Vagina (tissue), 2 donors: Measurements from ENCODE around the gene VPS8.

ENCODE experiments used
- POLR2A ChIP-seq, 2 donors: fragments of 450-650 bp; IDR thresholded peaks; one replicate each; pipeline ENCODE4 v1.6.1; 2017; ENCODE audit warnings: antibody characterized with exemption in 2 of 2, mild to moderate bottlenecking in 2 of 2, moderate library complexity in 2 of 2
- TF ChIP-seq, protein P1 (sequence below), 3 experiments: fragments of 450-650 bp in 2 of 3; fragments of 200-600 bp in 1 of 3; sonication (generic) in 1 of 3; IDR thresholded peaks; one replicate each; pipeline ENCODE4 v1.5.1; 2017 to 2019; ENCODE audit warnings: antibody characterized with exemption in 3 of 3, mild to moderate bottlenecking in 2 of 3, moderate library complexity in 2 of 3

GRCh38 chr3:184908859-184909258, 96.9 kb downstream of the VPS8 start:
- TF ChIP-seq POLR2A (IDR thresholded peaks at IDR 0.05) = no peak
- TF ChIP-seq, protein P1, sequence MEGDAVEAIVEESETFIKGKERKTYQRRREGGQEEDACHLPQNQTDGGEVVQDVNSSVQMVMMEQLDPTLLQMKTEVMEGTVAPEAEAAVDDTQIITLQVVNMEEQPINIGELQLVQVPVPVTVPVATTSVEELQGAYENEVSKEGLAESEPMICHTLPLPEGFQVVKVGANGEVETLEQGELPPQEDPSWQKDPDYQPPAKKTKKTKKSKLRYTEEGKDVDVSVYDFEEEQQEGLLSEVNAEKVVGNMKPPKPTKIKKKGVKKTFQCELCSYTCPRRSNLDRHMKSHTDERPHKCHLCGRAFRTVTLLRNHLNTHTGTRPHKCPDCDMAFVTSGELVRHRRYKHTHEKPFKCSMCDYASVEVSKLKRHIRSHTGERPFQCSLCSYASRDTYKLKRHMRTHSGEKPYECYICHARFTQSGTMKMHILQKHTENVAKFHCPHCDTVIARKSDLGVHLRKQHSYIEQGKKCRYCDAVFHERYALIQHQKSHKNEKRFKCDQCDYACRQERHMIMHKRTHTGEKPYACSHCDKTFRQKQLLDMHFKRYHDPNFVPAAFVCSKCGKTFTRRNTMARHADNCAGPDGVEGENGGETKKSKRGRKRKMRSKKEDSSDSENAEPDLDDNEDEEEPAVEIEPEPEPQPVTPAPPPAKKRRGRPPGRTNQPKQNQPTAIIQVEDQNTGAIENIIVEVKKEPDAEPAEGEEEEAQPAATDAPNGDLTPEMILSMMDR (IDR thresholded peaks at IDR 0.05) = no peak
